Astrocyte of the spinal cord (primary cell): ENCODE results near the gene COMMD10.

Experiments used
- DNase-seq: peaks from one replicate; pipeline ENCODE4 v3.0.0; 2011; ENCODE audit warnings: low read depth, low spot score
- H3K4me3 ChIP-seq: 2 replicates; pipeline ENCODE4 v1.5.1; 2011; ENCODE audit warnings: low read depth, mild to moderate bottlenecking, low read length, moderate library complexity
- CTCF ChIP-seq: IDR thresholded peaks from 2 replicates; pipeline ENCODE4 v1.5.1; 2012; ENCODE audit warnings: low read depth, mild to moderate bottlenecking, low read length, inconsistent platforms
- in situ Hi-C: cut with HindIII; loops from 2 replicates; pipeline ENCODE4 v1.10.0; 2017; ENCODE audit warnings: low sequenced_read_pairs

COMMD10 gene

GRCh38 chr5:116084871-116085715, at the start of gene COMMD10:
COMMD10 (plus strand) TSS chr5:116085025.
- in situ Hi-C loops: no loop called here
- peak within 1 kb of the TSS; percentile 71 for H3K4me3 ChIP-seq
- peak; percentile 86 for DNase-seq
- TF ChIP-seq CTCF: no peak

- TF ChIP-seq CTCF: no peak
- H3K4me3 ChIP-seq: no peak overlapping the region
- DNase-seq: no peak
- in situ Hi-C loops: no loop called here
These were observed 49.7 kb upstream of the COMMD10 start for GRCh38 chr5:116035123-116035522.

- in situ Hi-C loops: no loop called here
- peak; percentile 4 for TF ChIP-seq CTCF
- DNase-seq: no peak
- no peak overlapping the region for H3K4me3 ChIP-seq
These were observed 47.5 kb upstream of the COMMD10 start for GRCh38 chr5:116037236-116037822.

GRCh38 chr5:116038817-116039216, 46.0 kb upstream of the COMMD10 start:
- no peak overlapping the region for H3K4me3 ChIP-seq
- TF ChIP-seq CTCF: no peak
- in situ Hi-C loops: no loop called here
- DNase-seq: no peak

- no peak overlapping the region for H3K4me3 ChIP-seq
- in situ Hi-C loops: no loop called here
- TF ChIP-seq CTCF: no peak
- no peak for DNase-seq
These were observed 42.5 kb upstream of the COMMD10 start for GRCh38 chr5:116042375-116042774.

GRCh38 chr5:116044073-116044472, 40.8 kb upstream of the COMMD10 start:
- no peak for TF ChIP-seq CTCF
- H3K4me3 ChIP-seq: no peak overlapping the region
- no peak for DNase-seq
- in situ Hi-C loops: no loop called here
